Measurements from ENCODE around the gene PLXND1.
A peak's percentile ranks its signal among the peaks of the same experiment; 100 is the strongest.

The PLXND1 gene

GRCh38 chr3:129602309-129602708, 4.2 kb downstream of the PLXND1 start:
- no peak for DNase-seq

- no peak for DNase-seq
Measured at GRCh38 chr3:129601713-129602112, 4.8 kb downstream of the PLXND1 start.

- no peak for DNase-seq
Measured at GRCh38 chr3:129600348-129600747, 6.1 kb downstream of the PLXND1 start.

GRCh38 chr3:129599607-129600006, 6.9 kb downstream of the PLXND1 start:
- peak in 18 of 51 donors; percentile 3 to 67 (median 23) for DNase-seq

- peak in 1 of 51 donors; percentile 25 for DNase-seq
Measured at GRCh38 chr3:129599073-129599472, 7.4 kb downstream of the PLXND1 start.

GRCh38 chr3:129598484-129598883, 8.0 kb downstream of the PLXND1 start:
- no peak for DNase-seq

- DNase-seq = no peak
Measured at GRCh38 chr3:129598000-129598381, 8.5 kb downstream of the PLXND1 start.

- peak in 33 of 51 donors; percentile 11 to 71 (median 40) for DNase-seq
Measured at GRCh38 chr3:129597087-129597999, 9.1 kb downstream of the PLXND1 start.

- DNase-seq = peak; percentile 28 to 92 (median 79)
Measured at GRCh38 chr3:129596194-129597086, 10.0 kb downstream of the PLXND1 start.

GRCh38 chr3:129595544-129596193, 10.8 kb downstream of the PLXND1 start:
- DNase-seq = no peak

GRCh38 chr3:129594907-129595390, 11.5 kb downstream of the PLXND1 start:
- no peak for DNase-seq

GRCh38 chr3:129594409-129594808, 12.1 kb downstream of the PLXND1 start:
- DNase-seq = no peak

- DNase-seq = peak in 12 of 51 donors; percentile 13 to 52 (median 25)
Measured at GRCh38 chr3:129593595-129594339, 12.7 kb downstream of the PLXND1 start.

- no peak for DNase-seq
Measured at GRCh38 chr3:129593230-129593594, 13.3 kb downstream of the PLXND1 start.

GRCh38 chr3:129592381-129593131, 13.9 kb downstream of the PLXND1 start:
- peak in 41 of 51 donors; percentile 6 to 64 (median 37) for DNase-seq

GRCh38 chr3:129591932-129592331, 14.5 kb downstream of the PLXND1 start:
- no peak for DNase-seq

GRCh38 chr3:129590215-129590614, 16.3 kb downstream of the PLXND1 start:
- DNase-seq = no peak

- DNase-seq = no peak
Measured at GRCh38 chr3:129587566-129588210, 18.8 kb downstream of the PLXND1 start.

- no peak for DNase-seq
Measured at GRCh38 chr3:129586746-129587430, 19.6 kb downstream of the PLXND1 start.
